ENCODE measurements around the gene DCAF7.

Gene DCAF7

GRCh38 chr17:63634163-63634562 is 83.9 kb downstream of the DCAF7 start:
- no peak for DNase-seq

- no peak for DNase-seq
Observed at GRCh38 chr17:63634816-63635215, 84.5 kb downstream of the DCAF7 start.

GRCh38 chr17:63635290-63635689 is 85.0 kb downstream of the DCAF7 start:
- no peak for DNase-seq

- no peak for DNase-seq
Observed at GRCh38 chr17:63635787-63636186, 85.5 kb downstream of the DCAF7 start.

- no peak for DNase-seq
Observed at GRCh38 chr17:63639125-63639524, 88.8 kb downstream of the DCAF7 start.

GRCh38 chr17:63640038-63640437 is 89.8 kb downstream of the DCAF7 start:
- no peak for DNase-seq

- no peak for DNase-seq
Observed at GRCh38 chr17:63641692-63642448, 91.6 kb downstream of the DCAF7 start.

Measured in NCI-H2081 (cell line).